LNCAP (cell line): ENCODE data around the gene TUBB4B.

Experiments
- TF ChIP-seq, protein P1 (sequence below): fragments of 450-650 bp; IDR thresholded peaks from 2 replicates; pipeline ENCODE4 v1.5.1; 2017; ENCODE audit warnings: mild to moderate bottlenecking

The TUBB4B gene

DNA sequence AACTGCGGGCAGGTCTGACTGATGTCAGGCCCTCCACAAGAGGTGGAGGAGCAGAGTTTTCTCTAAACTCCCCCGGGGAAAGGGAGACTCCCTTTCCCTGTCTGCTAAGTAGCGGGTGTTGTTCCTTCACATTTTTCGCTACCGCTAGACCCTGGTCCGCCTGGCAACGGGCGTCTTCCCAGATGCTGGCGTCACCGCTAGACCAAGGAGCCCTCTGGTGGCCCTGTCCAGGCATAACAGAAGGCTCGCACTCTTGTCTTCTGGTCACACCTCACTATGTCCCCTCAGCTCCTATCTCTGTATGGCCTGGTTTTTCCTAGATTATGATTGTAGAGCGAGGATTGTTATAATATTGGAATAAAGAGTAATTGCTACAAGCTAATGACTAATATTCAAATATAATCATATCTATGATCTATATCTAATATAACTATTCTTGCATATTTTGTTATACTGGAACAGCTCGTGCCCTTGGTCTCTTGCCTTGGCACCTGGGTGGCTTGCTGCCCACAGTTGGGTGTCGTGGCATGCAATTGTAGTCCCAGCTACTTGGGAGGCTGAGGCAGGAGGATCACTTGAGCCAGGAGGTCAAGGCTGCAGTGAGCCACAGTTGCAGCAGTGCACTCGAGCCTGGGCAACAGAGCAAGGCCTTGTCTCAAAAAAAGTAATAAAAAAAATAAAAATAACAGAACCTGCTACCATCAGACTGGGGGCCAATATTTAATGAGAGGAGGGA is 21.3 kb downstream of the TUBB4B start:
- TF ChIP-seq, protein P1, sequence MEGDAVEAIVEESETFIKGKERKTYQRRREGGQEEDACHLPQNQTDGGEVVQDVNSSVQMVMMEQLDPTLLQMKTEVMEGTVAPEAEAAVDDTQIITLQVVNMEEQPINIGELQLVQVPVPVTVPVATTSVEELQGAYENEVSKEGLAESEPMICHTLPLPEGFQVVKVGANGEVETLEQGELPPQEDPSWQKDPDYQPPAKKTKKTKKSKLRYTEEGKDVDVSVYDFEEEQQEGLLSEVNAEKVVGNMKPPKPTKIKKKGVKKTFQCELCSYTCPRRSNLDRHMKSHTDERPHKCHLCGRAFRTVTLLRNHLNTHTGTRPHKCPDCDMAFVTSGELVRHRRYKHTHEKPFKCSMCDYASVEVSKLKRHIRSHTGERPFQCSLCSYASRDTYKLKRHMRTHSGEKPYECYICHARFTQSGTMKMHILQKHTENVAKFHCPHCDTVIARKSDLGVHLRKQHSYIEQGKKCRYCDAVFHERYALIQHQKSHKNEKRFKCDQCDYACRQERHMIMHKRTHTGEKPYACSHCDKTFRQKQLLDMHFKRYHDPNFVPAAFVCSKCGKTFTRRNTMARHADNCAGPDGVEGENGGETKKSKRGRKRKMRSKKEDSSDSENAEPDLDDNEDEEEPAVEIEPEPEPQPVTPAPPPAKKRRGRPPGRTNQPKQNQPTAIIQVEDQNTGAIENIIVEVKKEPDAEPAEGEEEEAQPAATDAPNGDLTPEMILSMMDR = peak; percentile 54

DNA sequence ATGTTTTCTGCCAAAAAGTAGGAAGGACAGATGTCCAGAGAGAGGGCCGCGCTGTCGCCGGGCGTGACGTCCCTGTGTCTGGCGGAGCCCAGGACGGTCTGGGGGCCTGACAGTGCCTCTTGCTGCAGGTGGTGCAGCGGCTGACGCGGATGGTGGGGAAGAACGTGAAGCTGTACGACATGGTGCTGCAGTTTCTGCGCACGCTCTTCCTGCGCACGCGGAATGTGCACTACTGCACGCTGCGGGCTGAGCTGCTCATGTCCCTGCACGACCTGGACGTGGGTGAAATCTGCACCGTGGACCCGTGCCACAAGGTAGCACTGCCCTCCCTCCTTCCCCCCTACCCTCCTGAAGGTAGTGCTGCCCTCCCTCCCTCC is 21.8 kb downstream of the TUBB4B start:
- TF ChIP-seq, protein P1 = no peak

DNA sequence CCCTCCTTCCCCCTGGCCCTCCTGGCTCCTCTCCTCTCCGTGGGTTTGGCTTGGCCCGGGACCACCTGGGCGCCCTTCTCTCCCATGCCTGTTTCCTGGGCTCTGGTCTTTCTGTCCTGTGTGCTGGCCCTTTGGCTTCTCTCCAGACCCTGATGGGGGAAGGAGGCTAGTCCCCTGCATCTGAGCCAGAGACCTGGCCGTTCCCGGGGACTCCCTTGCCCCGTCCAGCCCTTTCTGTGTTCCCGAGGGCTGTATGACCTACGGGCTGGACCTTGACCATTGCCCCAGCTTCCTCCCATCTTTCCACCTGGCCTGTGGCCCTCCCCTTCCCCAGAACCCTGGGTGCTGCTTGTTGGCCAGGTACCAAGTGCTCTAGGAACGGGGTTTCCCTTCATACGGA is 22.4 kb downstream of the TUBB4B start:
- TF ChIP-seq, protein P1 = no peak

DNA sequence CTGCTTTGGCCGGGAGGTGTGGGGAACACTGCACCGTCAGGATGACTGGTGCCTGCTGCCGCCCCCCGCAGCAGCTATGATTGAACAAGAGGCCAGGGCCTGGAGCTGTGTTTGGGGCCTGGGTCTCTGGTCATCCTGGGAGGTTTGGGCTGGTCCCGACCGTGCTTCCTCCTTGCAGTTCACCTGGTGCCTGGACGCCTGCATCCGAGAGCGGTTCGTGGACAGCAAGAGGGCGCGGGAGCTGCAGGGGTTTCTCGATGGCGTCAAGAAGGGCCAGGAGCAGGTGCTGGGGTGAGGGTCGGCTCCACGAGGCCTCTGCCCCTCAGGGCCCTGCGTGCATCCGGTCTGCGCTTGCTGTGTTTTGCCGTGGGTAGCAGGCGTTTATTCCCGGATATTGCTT is 23.0 kb downstream of the TUBB4B start:
- TF ChIP-seq, protein P1 = no peak

DNA sequence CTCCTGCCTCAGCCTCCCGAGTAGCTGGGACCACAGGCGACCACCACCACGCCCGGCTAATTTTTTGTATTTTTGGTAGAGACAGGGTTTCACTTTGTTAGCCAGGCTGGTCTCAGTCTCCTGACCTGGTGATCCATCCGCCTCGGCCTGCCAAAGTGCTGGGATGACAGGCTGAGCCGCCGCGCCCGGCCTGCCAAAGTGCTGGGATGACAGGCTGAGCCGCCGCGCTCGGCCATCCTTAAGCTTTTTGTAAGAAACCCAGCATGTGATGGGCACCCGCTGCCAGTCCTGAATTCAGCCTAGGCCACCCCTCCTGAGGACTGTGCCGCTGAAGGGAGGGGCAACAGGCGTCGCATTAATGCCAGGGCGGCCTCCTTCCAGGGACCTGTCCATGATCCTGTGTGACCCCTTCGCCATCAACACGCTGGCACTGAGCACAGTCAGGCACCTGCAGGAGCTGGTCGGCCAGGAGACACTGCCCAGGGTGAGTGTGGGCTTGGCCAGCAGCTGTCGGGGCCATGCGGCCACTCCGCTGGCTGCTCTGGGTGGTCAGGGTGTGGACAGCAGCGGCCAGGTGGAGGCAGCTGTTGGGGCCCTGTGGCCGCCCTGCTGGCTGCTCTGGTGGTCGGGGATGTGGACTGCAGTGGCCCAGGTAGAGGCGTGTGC is 24.5 kb downstream of the TUBB4B start:
- TF ChIP-seq, protein P1 = no peak

DNA sequence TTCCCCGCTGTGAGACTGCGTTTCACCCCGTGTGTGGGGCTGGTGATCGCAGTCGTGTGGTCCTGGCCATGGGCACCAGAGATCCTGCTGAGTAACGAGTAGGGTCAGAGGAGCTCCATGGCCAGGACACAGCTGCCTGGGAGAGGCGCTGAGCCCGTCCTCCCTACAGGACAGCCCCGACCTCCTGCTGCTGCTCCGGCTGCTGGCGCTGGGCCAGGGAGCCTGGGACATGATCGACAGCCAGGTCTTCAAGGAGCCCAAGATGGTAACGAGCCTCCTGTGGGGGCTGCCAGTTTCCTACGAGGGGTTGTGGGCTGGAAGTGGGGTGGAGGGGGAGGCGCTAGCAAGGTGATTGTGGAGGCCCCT is 25.1 kb downstream of the TUBB4B start:
- TF ChIP-seq, protein P1 = no peak

DNA sequence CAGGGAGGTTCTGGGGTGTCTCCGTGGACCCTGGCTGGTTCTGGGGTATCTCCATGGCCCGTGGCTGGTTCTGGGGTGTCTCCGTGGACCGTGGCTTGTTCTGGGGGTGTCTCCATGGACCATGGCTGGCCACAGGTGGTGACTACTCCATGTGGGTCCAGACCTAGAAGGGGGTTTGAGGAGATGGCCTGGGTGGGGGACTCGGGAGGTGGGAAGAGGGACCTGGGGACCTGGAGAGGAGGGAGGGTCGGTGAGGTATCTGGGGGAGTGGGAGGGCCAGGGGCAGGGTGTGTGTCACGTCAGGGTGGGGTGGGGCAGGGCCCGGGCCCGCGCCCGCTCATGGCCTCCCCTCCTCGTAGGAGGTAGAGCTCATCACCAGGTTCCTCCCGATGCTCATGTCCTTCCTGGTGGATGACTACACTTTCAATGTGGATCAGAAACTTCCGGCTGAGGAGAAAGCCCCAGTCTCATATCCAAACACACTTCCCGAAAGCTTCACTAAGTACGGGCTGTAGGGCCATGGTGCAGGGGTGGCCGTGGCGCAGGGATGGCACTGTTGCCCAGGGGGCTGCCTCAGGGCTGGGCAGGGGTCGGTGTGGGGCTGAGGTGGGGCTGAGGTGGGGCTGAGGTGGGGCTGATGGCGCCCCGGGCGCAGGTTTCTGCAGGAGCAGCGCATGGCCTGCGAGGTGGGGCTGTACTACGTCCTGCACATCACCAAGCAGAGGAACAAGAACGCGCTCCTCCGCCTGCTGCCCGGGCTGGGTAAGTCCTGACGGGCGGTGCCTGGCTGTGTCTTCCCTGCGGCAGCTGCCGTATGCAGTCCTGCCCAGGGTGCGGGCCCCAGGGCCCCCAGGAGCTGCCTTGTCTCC is 25.7 kb downstream of the TUBB4B start:
- TF ChIP-seq, protein P1 = no peak
